Lower leg skin (tissue), 3 donors: ENCODE results near the gene HPN.
"Not testable (repeated sequence)": the region's sequence is repeated elsewhere in the genome, so short reads cannot be mapped to it uniquely, and the experiment has no call there.

Source experiments
- CTCF ChIP-seq, 3 donors: fragments of 450-650 bp; IDR thresholded peaks; one replicate each; pipeline ENCODE4 v1.5.1; 2016; ENCODE audit warnings: antibody characterized with exemption in 3 of 3, mild to moderate bottlenecking in 3 of 3, moderate library complexity in 2 of 3
- POLR2A ChIP-seq, 2 donors: fragments of 450-650 bp; IDR thresholded peaks; one replicate each; pipeline ENCODE4 v1.6.1; 2016 to 2017; ENCODE audit warnings: antibody characterized with exemption in 2 of 2, mild to moderate bottlenecking in 1 of 2, moderate library complexity in 1 of 2

GRCh38 chr19:35050662-35051061, 9.1 kb downstream of the HPN start:
- TF ChIP-seq POLR2A, CTCF (IDR thresholded peaks at IDR 0.05): not testable (repeated sequence)
